H1 (cell line): ENCODE measurements around the gene PPP1R12A. TPM values are rescaled to one million over a fixed set of nuclear protein-coding genes. Genes with fewer than 3 reads are reported as not detected.

Source experiments
- polyA plus RNA-seq, 7 experiments: library from polyadenylated mRNA; depleted of rRNA in 3 of 7; stranded (reverse) in 5 of 7; unstranded in 2 of 7; fragments of >200 nt in 5 of 7; fragments of 200-250 nt in 2 of 7; gene quantifications; 1 replicate in 5 of 7; 2 replicates in 1 of 7; 4 replicates in 1 of 7; pipeline versions ENCODE4 v1.2.1 to v1.2.3, GENCODE V29; 2011 to 2013; ENCODE audit warnings: missing spikeins in 2 of 7, mixed read lengths in 2 of 7
- total RNA-seq: library from RNA; stranded (reverse); fragmentation: NEBNext Ultra II Directional; extraction: Animal tissue kit (Norgen Biotek cat#: 25700); gene quantifications from 2 replicates; pipeline ENCODE4 v1.2.1, GENCODE V29; 2021
- TF ChIP-seq, protein P1 (sequence below): fragments of 300-600 bp; sonication (generic); IDR thresholded peaks from 2 replicates; pipeline ENCODE4 v1.7.1; 2012; ENCODE audit warnings: low read length, moderate library complexity, mild to moderate bottlenecking, inconsistent platforms; ENCODE audit not compliant: insufficient replicate concordance

PPP1R12A gene
- total and polyA plus RNA-seq, 2 of the 8 experiments (the other 6 are each of a cell fraction or from before 2014, with no cell fraction given), result 14.7 to 81.5 TPM

DNA sequence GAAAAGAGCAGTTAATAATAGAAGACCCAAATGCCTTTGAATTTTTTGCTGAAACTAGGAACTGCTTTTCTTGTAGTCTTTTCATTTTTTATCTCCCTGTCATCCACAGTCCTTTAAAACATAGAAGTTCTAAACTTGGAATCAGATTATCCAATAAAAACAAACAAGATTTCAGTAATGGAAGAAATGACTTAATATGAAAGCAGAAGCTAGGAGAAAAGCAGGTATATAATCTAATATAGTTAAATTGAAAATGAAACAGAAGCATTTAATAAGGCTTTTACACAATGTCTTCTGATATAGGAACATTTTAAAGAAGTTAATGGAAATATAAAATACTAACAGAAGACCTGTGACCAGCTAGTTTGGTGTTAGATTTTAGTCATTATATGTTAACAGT lies 26.5 kb downstream of the PPP1R12A start (continued):
- TF ChIP-seq, protein P1, sequence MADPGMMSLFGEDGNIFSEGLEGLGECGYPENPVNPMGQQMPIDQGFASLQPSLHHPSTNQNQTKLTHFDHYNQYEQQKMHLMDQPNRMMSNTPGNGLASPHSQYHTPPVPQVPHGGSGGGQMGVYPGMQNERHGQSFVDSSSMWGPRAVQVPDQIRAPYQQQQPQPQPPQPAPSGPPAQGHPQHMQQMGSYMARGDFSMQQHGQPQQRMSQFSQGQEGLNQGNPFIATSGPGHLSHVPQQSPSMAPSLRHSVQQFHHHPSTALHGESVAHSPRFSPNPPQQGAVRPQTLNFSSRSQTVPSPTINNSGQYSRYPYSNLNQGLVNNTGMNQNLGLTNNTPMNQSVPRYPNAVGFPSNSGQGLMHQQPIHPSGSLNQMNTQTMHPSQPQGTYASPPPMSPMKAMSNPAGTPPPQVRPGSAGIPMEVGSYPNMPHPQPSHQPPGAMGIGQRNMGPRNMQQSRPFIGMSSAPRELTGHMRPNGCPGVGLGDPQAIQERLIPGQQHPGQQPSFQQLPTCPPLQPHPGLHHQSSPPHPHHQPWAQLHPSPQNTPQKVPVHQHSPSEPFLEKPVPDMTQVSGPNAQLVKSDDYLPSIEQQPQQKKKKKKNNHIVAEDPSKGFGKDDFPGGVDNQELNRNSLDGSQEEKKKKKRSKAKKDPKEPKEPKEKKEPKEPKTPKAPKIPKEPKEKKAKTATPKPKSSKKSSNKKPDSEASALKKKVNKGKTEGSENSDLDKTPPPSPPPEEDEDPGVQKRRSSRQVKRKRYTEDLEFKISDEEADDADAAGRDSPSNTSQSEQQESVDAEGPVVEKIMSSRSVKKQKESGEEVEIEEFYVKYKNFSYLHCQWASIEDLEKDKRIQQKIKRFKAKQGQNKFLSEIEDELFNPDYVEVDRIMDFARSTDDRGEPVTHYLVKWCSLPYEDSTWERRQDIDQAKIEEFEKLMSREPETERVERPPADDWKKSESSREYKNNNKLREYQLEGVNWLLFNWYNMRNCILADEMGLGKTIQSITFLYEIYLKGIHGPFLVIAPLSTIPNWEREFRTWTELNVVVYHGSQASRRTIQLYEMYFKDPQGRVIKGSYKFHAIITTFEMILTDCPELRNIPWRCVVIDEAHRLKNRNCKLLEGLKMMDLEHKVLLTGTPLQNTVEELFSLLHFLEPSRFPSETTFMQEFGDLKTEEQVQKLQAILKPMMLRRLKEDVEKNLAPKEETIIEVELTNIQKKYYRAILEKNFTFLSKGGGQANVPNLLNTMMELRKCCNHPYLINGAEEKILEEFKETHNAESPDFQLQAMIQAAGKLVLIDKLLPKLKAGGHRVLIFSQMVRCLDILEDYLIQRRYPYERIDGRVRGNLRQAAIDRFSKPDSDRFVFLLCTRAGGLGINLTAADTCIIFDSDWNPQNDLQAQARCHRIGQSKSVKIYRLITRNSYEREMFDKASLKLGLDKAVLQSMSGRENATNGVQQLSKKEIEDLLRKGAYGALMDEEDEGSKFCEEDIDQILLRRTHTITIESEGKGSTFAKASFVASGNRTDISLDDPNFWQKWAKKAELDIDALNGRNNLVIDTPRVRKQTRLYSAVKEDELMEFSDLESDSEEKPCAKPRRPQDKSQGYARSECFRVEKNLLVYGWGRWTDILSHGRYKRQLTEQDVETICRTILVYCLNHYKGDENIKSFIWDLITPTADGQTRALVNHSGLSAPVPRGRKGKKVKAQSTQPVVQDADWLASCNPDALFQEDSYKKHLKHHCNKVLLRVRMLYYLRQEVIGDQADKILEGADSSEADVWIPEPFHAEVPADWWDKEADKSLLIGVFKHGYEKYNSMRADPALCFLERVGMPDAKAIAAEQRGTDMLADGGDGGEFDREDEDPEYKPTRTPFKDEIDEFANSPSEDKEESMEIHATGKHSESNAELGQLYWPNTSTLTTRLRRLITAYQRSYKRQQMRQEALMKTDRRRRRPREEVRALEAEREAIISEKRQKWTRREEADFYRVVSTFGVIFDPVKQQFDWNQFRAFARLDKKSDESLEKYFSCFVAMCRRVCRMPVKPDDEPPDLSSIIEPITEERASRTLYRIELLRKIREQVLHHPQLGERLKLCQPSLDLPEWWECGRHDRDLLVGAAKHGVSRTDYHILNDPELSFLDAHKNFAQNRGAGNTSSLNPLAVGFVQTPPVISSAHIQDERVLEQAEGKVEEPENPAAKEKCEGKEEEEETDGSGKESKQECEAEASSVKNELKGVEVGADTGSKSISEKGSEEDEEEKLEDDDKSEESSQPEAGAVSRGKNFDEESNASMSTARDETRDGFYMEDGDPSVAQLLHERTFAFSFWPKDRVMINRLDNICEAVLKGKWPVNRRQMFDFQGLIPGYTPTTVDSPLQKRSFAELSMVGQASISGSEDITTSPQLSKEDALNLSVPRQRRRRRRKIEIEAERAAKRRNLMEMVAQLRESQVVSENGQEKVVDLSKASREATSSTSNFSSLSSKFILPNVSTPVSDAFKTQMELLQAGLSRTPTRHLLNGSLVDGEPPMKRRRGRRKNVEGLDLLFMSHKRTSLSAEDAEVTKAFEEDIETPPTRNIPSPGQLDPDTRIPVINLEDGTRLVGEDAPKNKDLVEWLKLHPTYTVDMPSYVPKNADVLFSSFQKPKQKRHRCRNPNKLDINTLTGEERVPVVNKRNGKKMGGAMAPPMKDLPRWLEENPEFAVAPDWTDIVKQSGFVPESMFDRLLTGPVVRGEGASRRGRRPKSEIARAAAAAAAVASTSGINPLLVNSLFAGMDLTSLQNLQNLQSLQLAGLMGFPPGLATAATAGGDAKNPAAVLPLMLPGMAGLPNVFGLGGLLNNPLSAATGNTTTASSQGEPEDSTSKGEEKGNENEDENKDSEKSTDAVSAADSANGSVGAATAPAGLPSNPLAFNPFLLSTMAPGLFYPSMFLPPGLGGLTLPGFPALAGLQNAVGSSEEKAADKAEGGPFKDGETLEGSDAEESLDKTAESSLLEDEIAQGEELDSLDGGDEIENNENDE, result no peak
- TF ChIP-seq, all 59 proteins: peak for 0
